GM15510 (cell line): ENCODE data around the gene PEPD.

ENCODE experiments used
- POLR2A ChIP-seq: IDR thresholded peaks from 3 replicates; pipeline ENCODE4 v1.6.1; 2011; ENCODE audit warnings: borderline replicate concordance; ENCODE audit not compliant: insufficient read length; ENCODE audit errors: extremely low read depth

The PEPD gene

GRCh38 chr19:33464010-33464732, 57.4 kb downstream of the PEPD start:
- no peak for TF ChIP-seq POLR2A

- TF ChIP-seq POLR2A, result no peak
Observed at GRCh38 chr19:33463199-33463598, 58.4 kb downstream of the PEPD start.

- TF ChIP-seq POLR2A, result no peak
Observed at GRCh38 chr19:33462112-33462791, 59.3 kb downstream of the PEPD start.

GRCh38 chr19:33461256-33462111, 60.1 kb downstream of the PEPD start:
- no peak for TF ChIP-seq POLR2A

- TF ChIP-seq POLR2A, result no peak
Observed at GRCh38 chr19:33460221-33460908, 61.2 kb downstream of the PEPD start.

GRCh38 chr19:33459222-33460090, 62.1 kb downstream of the PEPD start:
- no peak for TF ChIP-seq POLR2A

GRCh38 chr19:33458807-33459206, 62.8 kb downstream of the PEPD start:
- TF ChIP-seq POLR2A, result no peak

- no peak for TF ChIP-seq POLR2A
Observed at GRCh38 chr19:33458171-33458633, 63.4 kb downstream of the PEPD start.

GRCh38 chr19:33456845-33457220, 64.8 kb downstream of the PEPD start:
- TF ChIP-seq POLR2A, result no peak

GRCh38 chr19:33456076-33456844, 65.3 kb downstream of the PEPD start:
- TF ChIP-seq POLR2A, result no peak

- TF ChIP-seq POLR2A, result no peak
Observed at GRCh38 chr19:33453265-33453664, 68.3 kb downstream of the PEPD start.

- TF ChIP-seq POLR2A, result no peak
Observed at GRCh38 chr19:33450689-33451088, 70.9 kb downstream of the PEPD start.

GRCh38 chr19:33449799-33450198, 71.8 kb downstream of the PEPD start:
- TF ChIP-seq POLR2A, result no peak
